DOHH2 (cell line): ENCODE data around the gene LMO2.

Experiments used
- EZH2phosphoT487 ChIP-seq: fragments of 200-600 bp; sonication (generic); IDR thresholded peaks from 2 replicates; pipeline ENCODE4 v1.6.1; 2017; ENCODE audit warnings: borderline replicate concordance, mild to moderate bottlenecking, antibody characterized with exemption, low read length, moderate library complexity, mixed read lengths
- TF ChIP-seq, protein P1 (sequence below): fragments of 200-600 bp; sonication (generic); IDR thresholded peaks from one replicate; pipeline ENCODE4 v1.5.1; 2014; ENCODE audit warnings: antibody characterized with exemption, mild to moderate bottlenecking, low read depth, low read length; ENCODE audit not compliant: poor library complexity, severe bottlenecking

DNA sequence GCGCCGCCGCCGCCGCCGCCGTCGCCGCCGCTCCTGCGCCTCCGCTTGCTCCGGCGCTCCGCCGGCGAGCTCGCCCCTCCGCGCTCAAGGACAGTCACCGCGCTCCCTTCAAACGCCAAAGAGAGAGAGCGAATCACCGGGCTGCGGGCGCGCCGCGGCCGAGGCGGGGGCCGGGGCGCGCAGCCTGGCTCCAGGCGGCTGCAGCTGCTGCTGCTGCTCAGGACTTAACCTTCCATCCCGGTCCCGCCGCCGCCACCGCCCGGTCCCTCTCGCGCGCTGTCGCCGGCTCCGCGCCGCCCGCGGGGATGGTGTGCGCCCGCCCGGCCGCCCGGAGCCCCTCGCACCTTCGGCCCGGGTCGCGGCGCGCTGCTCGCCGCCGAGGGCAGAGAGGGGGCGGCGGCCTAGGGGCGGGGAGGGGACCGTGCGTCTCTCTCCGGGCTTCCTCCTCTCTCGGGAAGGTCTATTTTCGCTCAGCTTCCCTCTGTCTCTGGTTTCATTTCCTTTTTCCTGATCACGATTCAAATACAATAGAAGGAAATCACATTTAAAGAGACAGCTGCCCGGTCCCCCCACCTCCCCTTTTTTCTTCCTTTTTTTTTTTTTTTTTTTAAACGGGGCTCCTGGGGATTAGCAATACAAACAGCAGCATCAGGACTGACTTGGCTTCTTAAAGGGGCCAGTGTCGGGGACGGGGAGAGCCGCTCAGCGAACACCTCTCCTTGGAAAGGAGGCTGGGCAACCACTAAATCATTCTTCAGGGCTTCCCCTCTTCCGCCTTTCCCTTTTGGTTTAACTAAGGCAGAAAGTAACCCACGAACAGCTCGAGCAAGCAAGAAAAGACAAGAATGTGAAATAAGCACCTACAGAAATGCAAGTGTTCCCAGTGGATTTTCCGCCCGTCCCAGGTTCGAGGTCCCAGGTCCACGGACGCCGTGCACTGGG is 22.1 kb downstream of the LMO2 start:
- no peak for TF ChIP-seq EZH2phosphoT487
- TF ChIP-seq, protein P1, sequence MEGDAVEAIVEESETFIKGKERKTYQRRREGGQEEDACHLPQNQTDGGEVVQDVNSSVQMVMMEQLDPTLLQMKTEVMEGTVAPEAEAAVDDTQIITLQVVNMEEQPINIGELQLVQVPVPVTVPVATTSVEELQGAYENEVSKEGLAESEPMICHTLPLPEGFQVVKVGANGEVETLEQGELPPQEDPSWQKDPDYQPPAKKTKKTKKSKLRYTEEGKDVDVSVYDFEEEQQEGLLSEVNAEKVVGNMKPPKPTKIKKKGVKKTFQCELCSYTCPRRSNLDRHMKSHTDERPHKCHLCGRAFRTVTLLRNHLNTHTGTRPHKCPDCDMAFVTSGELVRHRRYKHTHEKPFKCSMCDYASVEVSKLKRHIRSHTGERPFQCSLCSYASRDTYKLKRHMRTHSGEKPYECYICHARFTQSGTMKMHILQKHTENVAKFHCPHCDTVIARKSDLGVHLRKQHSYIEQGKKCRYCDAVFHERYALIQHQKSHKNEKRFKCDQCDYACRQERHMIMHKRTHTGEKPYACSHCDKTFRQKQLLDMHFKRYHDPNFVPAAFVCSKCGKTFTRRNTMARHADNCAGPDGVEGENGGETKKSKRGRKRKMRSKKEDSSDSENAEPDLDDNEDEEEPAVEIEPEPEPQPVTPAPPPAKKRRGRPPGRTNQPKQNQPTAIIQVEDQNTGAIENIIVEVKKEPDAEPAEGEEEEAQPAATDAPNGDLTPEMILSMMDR: no peak
